Measurements from ENCODE around the gene RBKS.

- TF ChIP-seq CTCF (CRISPR knock-in tag; IDR thresholded peaks at IDR 0.05) (no peak), RBFOX2 (IDR thresholded peaks at IDR 0.05; ENCODE audit: low read depth, low read length) (no peak), CC2D1A (CRISPR knock-in tag; IDR thresholded peaks at IDR 0.05) (no peak), RERE (CRISPR knock-in tag; IDR thresholded peaks at IDR 0.05; ENCODE audit: low read depth) (no peak), MYC (CRISPR knock-in tag; IDR thresholded peaks at IDR 0.05; ENCODE audit: borderline replicate concordance) (no peak)
Measured at GRCh38 chr2:27839022-27839618, 51.1 kb downstream of the RBKS start.

Data from HepG2 (cell line).